ENCODE data around the gene GOLGA8A. TPM values are rescaled to one million over a fixed set of nuclear protein-coding genes. Genes with fewer than 3 reads are reported as not detected.

GOLGA8A gene
- total RNA-seq, result 75.0 TPM

DNA sequence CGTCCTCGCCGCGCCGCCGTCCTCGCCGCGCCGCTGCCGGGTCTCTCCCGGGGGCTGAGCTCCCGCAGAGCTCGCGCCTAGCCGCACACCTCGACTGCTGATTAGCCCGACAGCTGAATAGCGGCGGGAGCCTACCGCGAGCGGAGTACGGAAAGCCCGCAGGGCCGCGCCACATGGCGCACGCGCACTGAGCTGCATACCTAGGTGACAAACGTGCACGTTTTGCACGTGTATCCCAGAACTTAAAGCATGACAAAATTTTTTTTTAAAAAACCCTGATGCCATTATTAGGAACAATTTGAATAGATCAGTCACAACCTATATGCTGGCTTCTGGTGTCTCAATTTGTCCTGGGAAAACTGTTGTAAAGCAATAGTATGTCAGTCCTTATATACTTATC lies at the start of gene GOLGA8A:
GOLGA8A (minus strand) TSS at position 122 of the 400 bp plus-strand sequence. CDS start 48,117 bp downstream, outside the sequence.

Other genes starting within 250 kb of the GOLGA8A start
- gene KATNBL1, start 227.7 kb downstream of the GOLGA8A start, total RNA-seq, result 110 TPM
- gene EMC4, start 212.8 kb downstream of the GOLGA8A start, total RNA-seq, result 107 TPM
- 61.6 TPM for gene SLC12A6, start 100.0 kb downstream of the GOLGA8A start, total RNA-seq
- 58.9 TPM for gene NOP10, start 94.7 kb downstream of the GOLGA8A start, total RNA-seq
- gene NUTM1, start 94.5 kb downstream of the GOLGA8A start, total RNA-seq, result not detected
- 19.2 TPM for gene LPCAT4, start 70.6 kb downstream of the GOLGA8A start, total RNA-seq
- gene GOLGA8B, start 145.8 kb upstream of the GOLGA8A start, total RNA-seq, result 71.0 TPM

All from camera-type eye (tissue), 1 donor.